Measurements from ENCODE around the gene ZBTB14. TPM values are rescaled to one million over a fixed set of nuclear protein-coding genes. Genes with fewer than 3 reads are reported as not detected.

The ZBTB14 gene
- total and polyA plus RNA-seq, 4 donors, result 6.1 to 14.9 (median 9.2) TPM

DNA sequence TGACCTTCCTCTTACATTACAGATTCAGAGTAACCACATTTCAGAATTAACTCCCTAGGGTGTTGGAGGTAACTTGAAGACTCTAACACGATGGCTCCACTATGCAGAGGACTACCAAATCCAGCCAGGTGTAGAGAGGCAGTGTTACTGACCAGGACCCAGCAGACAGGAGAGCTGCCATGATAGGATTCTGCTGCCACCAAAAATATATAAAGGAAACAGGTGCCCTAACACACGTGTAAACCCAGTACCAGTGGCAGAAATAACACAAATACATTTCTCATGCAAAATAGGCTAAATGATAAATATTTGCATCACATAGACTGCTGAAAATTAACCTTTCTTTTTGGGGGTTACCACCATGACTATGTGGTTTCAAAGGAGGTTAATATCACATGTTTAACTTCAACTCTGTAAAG lies 7.0 kb downstream of the ZBTB14 start:
- peaks cover 0 to 7% (median 0%) of the 10 kb centered on the region in 5 donors for H3K4me1 ChIP-seq (ENCODE audit: control insufficient read depth in 5 of 5, insufficient read depth in 5 of 5, low read length in 5 of 5)
- H3K9me3 ChIP-seq (ENCODE audit: control insufficient read depth in 4 of 4, insufficient read depth in 3 of 4, low read length in 3 of 4), result no peaks in the 10 kb centered on the region
- H3K9ac ChIP-seq (ENCODE audit: insufficient read depth in 1 of 2, low read length in 2 of 2), result no peak overlapping the region
- no peak overlapping the region for H3K4me3 ChIP-seq
- H3K27ac ChIP-seq (ENCODE audit: low read depth in 1 of 2, low read length in 1 of 2), result no peak overlapping the region
- TF ChIP-seq, protein P1, sequence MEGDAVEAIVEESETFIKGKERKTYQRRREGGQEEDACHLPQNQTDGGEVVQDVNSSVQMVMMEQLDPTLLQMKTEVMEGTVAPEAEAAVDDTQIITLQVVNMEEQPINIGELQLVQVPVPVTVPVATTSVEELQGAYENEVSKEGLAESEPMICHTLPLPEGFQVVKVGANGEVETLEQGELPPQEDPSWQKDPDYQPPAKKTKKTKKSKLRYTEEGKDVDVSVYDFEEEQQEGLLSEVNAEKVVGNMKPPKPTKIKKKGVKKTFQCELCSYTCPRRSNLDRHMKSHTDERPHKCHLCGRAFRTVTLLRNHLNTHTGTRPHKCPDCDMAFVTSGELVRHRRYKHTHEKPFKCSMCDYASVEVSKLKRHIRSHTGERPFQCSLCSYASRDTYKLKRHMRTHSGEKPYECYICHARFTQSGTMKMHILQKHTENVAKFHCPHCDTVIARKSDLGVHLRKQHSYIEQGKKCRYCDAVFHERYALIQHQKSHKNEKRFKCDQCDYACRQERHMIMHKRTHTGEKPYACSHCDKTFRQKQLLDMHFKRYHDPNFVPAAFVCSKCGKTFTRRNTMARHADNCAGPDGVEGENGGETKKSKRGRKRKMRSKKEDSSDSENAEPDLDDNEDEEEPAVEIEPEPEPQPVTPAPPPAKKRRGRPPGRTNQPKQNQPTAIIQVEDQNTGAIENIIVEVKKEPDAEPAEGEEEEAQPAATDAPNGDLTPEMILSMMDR (IDR thresholded peaks at IDR 0.05; ENCODE audit: control extremely low read depth, extremely low read depth), result no peak
- H3K36me3 ChIP-seq (ENCODE audit: control insufficient read depth in 4 of 4, insufficient read depth in 4 of 4, low read length in 4 of 4), result peaks cover 2 to 18% (median 10%) of the 10 kb centered on the region in 4 donors
- WGBS, 2 donors, result 69 to 74% methylated on average over 2 of the region's 2 CpGs
- no peaks in the 10 kb centered on the region for H3K27me3 ChIP-seq (ENCODE audit: control insufficient read depth in 3 of 3, insufficient read depth in 3 of 3, low read length in 2 of 3)
- DNase-seq (no peak), ATAC-seq (ENCODE audit: insufficient read depth, low FRiP score) (no peak)

DNA sequence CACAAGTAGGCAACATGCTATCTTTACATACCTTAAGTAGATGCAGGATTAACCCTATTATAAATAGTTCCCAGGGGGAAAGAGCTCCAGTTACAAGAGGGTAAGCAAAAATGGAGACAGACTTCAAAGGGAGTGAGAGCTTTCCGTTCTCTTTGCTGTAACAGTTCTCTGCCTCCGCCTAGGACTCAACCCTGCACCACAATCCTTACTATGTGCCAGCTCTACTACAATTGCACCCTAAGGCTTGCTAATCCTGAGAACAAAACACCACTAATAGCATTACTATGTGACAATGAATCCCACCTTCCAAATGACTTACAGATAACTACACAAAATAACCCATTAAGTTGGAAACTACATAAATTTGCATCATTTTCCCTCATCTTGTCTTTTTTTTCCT lies 7.7 kb downstream of the ZBTB14 start:
- peaks cover 0 to 7% (median 0%) of the 10 kb centered on the region in 5 donors for H3K4me1 ChIP-seq (ENCODE audit: control insufficient read depth in 5 of 5, insufficient read depth in 5 of 5, low read length in 5 of 5)
- DNase-seq (no peak), ATAC-seq (ENCODE audit: insufficient read depth, low FRiP score) (no peak)
- H3K36me3 ChIP-seq (ENCODE audit: control insufficient read depth in 4 of 4, insufficient read depth in 4 of 4, low read length in 4 of 4), result peaks cover 2 to 18% (median 10%) of the 10 kb centered on the region in 4 donors
- H3K4me3 ChIP-seq, result no peak overlapping the region
- no peaks in the 10 kb centered on the region for H3K27me3 ChIP-seq (ENCODE audit: control insufficient read depth in 3 of 3, insufficient read depth in 3 of 3, low read length in 2 of 3)
- no peak overlapping the region for H3K9ac ChIP-seq (ENCODE audit: insufficient read depth in 1 of 2, low read length in 2 of 2)
- no peak overlapping the region for H3K27ac ChIP-seq (ENCODE audit: low read depth in 1 of 2, low read length in 1 of 2)
- TF ChIP-seq, protein P1 (IDR thresholded peaks at IDR 0.05; ENCODE audit: control extremely low read depth, extremely low read depth), result no peak
- no peaks in the 10 kb centered on the region for H3K9me3 ChIP-seq (ENCODE audit: control insufficient read depth in 4 of 4, insufficient read depth in 3 of 4, low read length in 3 of 4)
- 66 to 74% methylated on average over 2 of the region's 2 CpGs for WGBS, 2 donors

DNA sequence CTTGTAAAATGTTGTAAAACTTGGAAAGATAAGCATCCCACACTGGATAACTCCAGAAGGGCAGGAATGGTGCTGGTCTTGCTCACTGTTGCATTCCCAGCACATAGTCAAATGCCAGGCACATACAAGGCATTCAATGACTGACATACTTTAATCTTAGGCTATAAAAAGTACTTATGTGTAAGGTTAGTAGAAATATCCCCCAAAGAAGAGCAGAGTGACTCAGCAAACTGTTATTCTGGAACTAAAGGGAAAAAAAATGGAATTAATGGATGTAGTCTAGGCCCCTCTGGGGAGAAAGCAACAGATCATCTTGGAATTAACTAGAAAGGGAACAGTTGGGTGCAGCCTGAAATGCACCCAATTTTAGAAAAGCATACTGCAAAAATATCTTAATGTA lies 9.0 kb downstream of the ZBTB14 start:
- no peak for DNase-seq
- Histone ChIP-seq H3K9me3 (ENCODE audit: control insufficient read depth in 4 of 4, insufficient read depth in 3 of 4, low read length in 3 of 4) (no peaks in the 10 kb centered on the region), H3K27me3 (ENCODE audit: control insufficient read depth in 3 of 3, insufficient read depth in 3 of 3, low read length in 2 of 3) (no peaks in the 10 kb centered on the region), H3K4me3 (no peak overlapping the region), H3K9ac (ENCODE audit: insufficient read depth in 1 of 2, low read length in 2 of 2) (no peak overlapping the region), H3K36me3 (ENCODE audit: control insufficient read depth in 4 of 4, insufficient read depth in 4 of 4, low read length in 4 of 4) (peaks cover 2 to 13% (median 9%) of the 10 kb centered on the region in 4 donors), H3K27ac (ENCODE audit: low read depth in 1 of 2, low read length in 1 of 2) (no peak overlapping the region), H3K4me1 (ENCODE audit: control insufficient read depth in 5 of 5, insufficient read depth in 5 of 5, low read length in 5 of 5) (peaks cover 0 to 7% (median 0%) of the 10 kb centered on the region in 5 donors)
- TF ChIP-seq, protein P1 (IDR thresholded peaks at IDR 0.05; ENCODE audit: control extremely low read depth, extremely low read depth), result no peak
- ATAC-seq (ENCODE audit: insufficient read depth, low FRiP score), result no peak

DNA sequence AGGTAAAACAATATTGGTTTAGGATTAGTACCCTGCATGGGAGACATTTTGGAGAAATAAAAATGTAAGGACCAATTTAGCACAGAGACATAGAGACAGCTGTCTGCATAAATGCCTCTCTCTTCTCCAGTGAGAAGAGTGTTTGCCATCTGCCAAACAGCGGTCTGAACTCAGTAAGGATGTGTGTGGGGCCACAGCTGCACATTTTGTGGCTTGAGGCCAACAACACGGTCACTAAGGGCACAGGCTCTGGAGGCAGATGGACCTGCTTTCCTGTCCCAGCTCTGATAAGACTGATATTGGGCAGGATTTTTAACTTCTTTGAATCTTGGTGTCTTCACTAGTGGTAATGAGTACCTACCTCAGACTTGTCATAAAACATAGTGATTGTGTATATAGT lies 10.2 kb downstream of the ZBTB14 start:
- Histone ChIP-seq H3K27me3 (ENCODE audit: control insufficient read depth in 3 of 3, insufficient read depth in 3 of 3, low read length in 2 of 3) (no peaks in the 10 kb centered on the region), H3K9ac (ENCODE audit: insufficient read depth in 1 of 2, low read length in 2 of 2) (no peak overlapping the region), H3K4me1 (ENCODE audit: control insufficient read depth in 5 of 5, insufficient read depth in 5 of 5, low read length in 5 of 5) (peaks cover 0 to 7% (median 0%) of the 10 kb centered on the region in 5 donors), H3K4me3 (no peak overlapping the region), H3K27ac (ENCODE audit: low read depth in 1 of 2, low read length in 1 of 2) (no peak overlapping the region), H3K9me3 (ENCODE audit: control insufficient read depth in 4 of 4, insufficient read depth in 3 of 4, low read length in 3 of 4) (no peaks in the 10 kb centered on the region), H3K36me3 (ENCODE audit: control insufficient read depth in 4 of 4, insufficient read depth in 4 of 4, low read length in 4 of 4) (peaks cover 0 to 4% (median under 1%) of the 10 kb centered on the region in 4 donors)
- DNase-seq (peak; percentile 38 to 45 (median 40)), ATAC-seq (ENCODE audit: insufficient read depth, low FRiP score) (no peak)
- WGBS, 2 donors, result 49 to 68% methylated on average over 2 of the region's 2 CpGs
- TF ChIP-seq, protein P1 (IDR thresholded peaks at IDR 0.05; ENCODE audit: control extremely low read depth, extremely low read depth), result no peak

Measured in lung (tissue), 12 donors.